Cerebellar cortex (tissue), 1 donor: Measurements from ENCODE around the gene WFDC9.
"Not testable (repeated sequence)": the region's sequence is repeated elsewhere in the genome, so short reads cannot be mapped to it uniquely, and the experiment has no call there.

Experiments used
- DNase-seq: peaks from one replicate; pipeline ENCODE4 v3.0.0-alpha.2; 2015; ENCODE audit warnings: low spot score

WFDC9 gene

GRCh38 chr20:45631184-45631583 is at the start of gene WFDC9:
WFDC9 (minus strand) TSS chr20:45631284; CDS start chr20:45610181, 21,103 bp downstream.
- no peak for DNase-seq

- no peak for DNase-seq
Observed at GRCh38 chr20:45679650-45680049, 48.6 kb upstream of the WFDC9 start.

GRCh38 chr20:45672765-45673164 is 41.7 kb upstream of the WFDC9 start:
- no peak for DNase-seq

GRCh38 chr20:45670139-45670538 is 39.1 kb upstream of the WFDC9 start, which contains the start of gene WFDC11:
WFDC11 (minus strand) TSS chr20:45670239; CDS start chr20:45650600, 19,639 bp downstream.
- no peak for DNase-seq

- not testable (repeated sequence) for DNase-seq
Observed at GRCh38 chr20:45657038-45657437, 26.0 kb upstream of the WFDC9 start.

GRCh38 chr20:45651726-45652125 is 20.6 kb upstream of the WFDC9 start:
- not testable (repeated sequence) for DNase-seq

- DNase-seq, result no peak
Observed at GRCh38 chr20:45649312-45649863, 18.3 kb upstream of the WFDC9 start.

- no peak for DNase-seq
Observed at GRCh38 chr20:45647441-45648050, 16.5 kb upstream of the WFDC9 start.

GRCh38 chr20:45646875-45647274 is 15.8 kb upstream of the WFDC9 start:
- DNase-seq, result no peak

- not testable (repeated sequence) for DNase-seq
Observed at GRCh38 chr20:45645869-45646268, 14.8 kb upstream of the WFDC9 start.

- not testable (repeated sequence) for DNase-seq
Observed at GRCh38 chr20:45641076-45641475, 10.0 kb upstream of the WFDC9 start.

- no peak for DNase-seq
Observed at GRCh38 chr20:45639687-45640086, 8.6 kb upstream of the WFDC9 start.

- DNase-seq, result no peak
Observed at GRCh38 chr20:45636513-45636912, 5.4 kb upstream of the WFDC9 start.

GRCh38 chr20:45630371-45630770 is 713 bp downstream of the WFDC9 start:
- no peak for DNase-seq

- DNase-seq, result peak; percentile 33
Observed at GRCh38 chr20:45629496-45630100, 1.5 kb downstream of the WFDC9 start, which contains the start of gene WFDC10A. WFDC10A (plus strand) TSS chr20:45629739; CDS start chr20:45629814, 75 bp downstream.

- DNase-seq, result no peak
Observed at GRCh38 chr20:45626540-45626939, 4.5 kb downstream of the WFDC9 start.

- no peak for DNase-seq
Observed at GRCh38 chr20:45621593-45621992, 9.5 kb downstream of the WFDC9 start.

GRCh38 chr20:45617591-45617990 is 13.5 kb downstream of the WFDC9 start:
- DNase-seq, result no peak

GRCh38 chr20:45612314-45612713 is 18.8 kb downstream of the WFDC9 start:
- no peak for DNase-seq

- DNase-seq, result no peak
Observed at GRCh38 chr20:45611054-45611453, 20.0 kb downstream of the WFDC9 start.

GRCh38 chr20:45607810-45608209 is 23.3 kb downstream of the WFDC9 start:
- DNase-seq, result no peak

GRCh38 chr20:45595235-45595634 is 35.8 kb downstream of the WFDC9 start:
- no peak for DNase-seq

- no peak for DNase-seq
Observed at GRCh38 chr20:45593498-45593897, 37.6 kb downstream of the WFDC9 start.
